Tibial nerve (tissue), 4 donors: Measurements from ENCODE around the gene AIG1. TPM values are rescaled to one million over a fixed set of nuclear protein-coding genes. Genes with fewer than 3 reads are reported as not detected.
A peak's percentile ranks its signal among the peaks of the same experiment; 100 is the strongest.

Source experiments
- DNase-seq, 2 donors: peaks; one replicate each; pipeline ENCODE4 v3.0.0-alpha.2; 2019; ENCODE audit warnings: low spot score in 2 of 2
- H3K27ac ChIP-seq, 4 donors: fragments of 200-600 bp; sonication (generic) in 3 of 4; one replicate each; pipeline ENCODE4 v1.5.1; 2017 to 2019; ENCODE audit warnings: mild to moderate bottlenecking in 1 of 4
- H3K27me3 ChIP-seq, 2 donors: fragments of 200-600 bp; sonication (generic) in 1 of 2; one replicate each; pipeline versions ENCODE4 v1.5.1 to v1.6.0; 2017 to 2019
- H3K36me3 ChIP-seq, 3 donors: fragments of 200-600 bp; sonication (generic); one replicate each; pipeline ENCODE4 v1.5.1; 2018 to 2019
- H3K4me1 ChIP-seq, 4 donors: fragments of 200-600 bp; sonication (generic) in 3 of 4; one replicate each; pipeline ENCODE4 v1.5.1; 2017 to 2019
- H3K4me3 ChIP-seq, 4 donors: fragments of 200-600 bp; sonication (generic) in 3 of 4; one replicate each; pipeline ENCODE4 v1.5.1; 2017 to 2019; ENCODE audit warnings: mild to moderate bottlenecking in 1 of 4, moderate library complexity in 1 of 4
- H3K9me3 ChIP-seq, 4 donors: fragments of 200-600 bp; sonication (generic) in 3 of 4; one replicate each; pipeline ENCODE4 v1.5.1; 2017 to 2019
- EP300 ChIP-seq, 2 donors: sonication (generic); formaldehyde crosslinking; IDR thresholded peaks; one replicate each; pipeline ENCODE4 v1.6.1; 2017; ENCODE audit warnings: antibody characterized with exemption in 2 of 2, mild to moderate bottlenecking in 1 of 2
- POLR2A ChIP-seq, 2 donors: fragments of 450-650 bp; IDR thresholded peaks; one replicate each; pipeline ENCODE4 v1.6.1; 2017; ENCODE audit warnings: antibody characterized with exemption in 2 of 2, mild to moderate bottlenecking in 2 of 2, moderate library complexity in 2 of 2
- WGBS, 2 donors: methylation state at CpG; one replicate each; pipeline ENCODE4 v1.1.5; 2018; 5-methylcytosine and 5-hydroxymethylcytosine counted together
- total RNA-seq, 4 donors: library from RNA; depleted of rRNA; stranded (reverse); fragments of >200 nt; gene quantifications; one replicate each; pipeline ENCODE4 v1.1.0, GENCODE V29; 2016
- TF ChIP-seq, protein P1 (sequence below), 5 experiments: fragments of 200-600 bp in 3 of 5; fragments of 450-650 bp in 2 of 5; sonication (generic) in 3 of 5; IDR thresholded peaks; one replicate each; pipeline ENCODE4 v1.5.1; 2016 to 2019; ENCODE audit warnings: antibody characterized with exemption in 5 of 5, mild to moderate bottlenecking in 3 of 5, moderate library complexity in 2 of 5

The AIG1 gene
- total RNA-seq, 4 donors from 2014 or later = 18.2 to 23.9 (median 22.2) TPM

- H3K36me3 ChIP-seq = no peaks in the 10 kb centered on the region
- no peaks in the 10 kb centered on the region for H3K9me3 ChIP-seq
- no peaks in the 10 kb centered on the region for H3K27me3 ChIP-seq
- no peak for DNase-seq
- no peak overlapping the region for H3K4me3 ChIP-seq
- peaks cover 0 to 22% (median 0%) of the 10 kb centered on the region in 4 donors for H3K4me1 ChIP-seq
- WGBS, 2 donors = 87 to 93% methylated on average over 6 of the region's 6 CpGs
- no peak overlapping the region for H3K27ac ChIP-seq
- TF ChIP-seq EP300 (IDR thresholded peaks at IDR 0.05) (no peak), POLR2A (IDR thresholded peaks at IDR 0.05) (no peak)
- TF ChIP-seq, protein P1, sequence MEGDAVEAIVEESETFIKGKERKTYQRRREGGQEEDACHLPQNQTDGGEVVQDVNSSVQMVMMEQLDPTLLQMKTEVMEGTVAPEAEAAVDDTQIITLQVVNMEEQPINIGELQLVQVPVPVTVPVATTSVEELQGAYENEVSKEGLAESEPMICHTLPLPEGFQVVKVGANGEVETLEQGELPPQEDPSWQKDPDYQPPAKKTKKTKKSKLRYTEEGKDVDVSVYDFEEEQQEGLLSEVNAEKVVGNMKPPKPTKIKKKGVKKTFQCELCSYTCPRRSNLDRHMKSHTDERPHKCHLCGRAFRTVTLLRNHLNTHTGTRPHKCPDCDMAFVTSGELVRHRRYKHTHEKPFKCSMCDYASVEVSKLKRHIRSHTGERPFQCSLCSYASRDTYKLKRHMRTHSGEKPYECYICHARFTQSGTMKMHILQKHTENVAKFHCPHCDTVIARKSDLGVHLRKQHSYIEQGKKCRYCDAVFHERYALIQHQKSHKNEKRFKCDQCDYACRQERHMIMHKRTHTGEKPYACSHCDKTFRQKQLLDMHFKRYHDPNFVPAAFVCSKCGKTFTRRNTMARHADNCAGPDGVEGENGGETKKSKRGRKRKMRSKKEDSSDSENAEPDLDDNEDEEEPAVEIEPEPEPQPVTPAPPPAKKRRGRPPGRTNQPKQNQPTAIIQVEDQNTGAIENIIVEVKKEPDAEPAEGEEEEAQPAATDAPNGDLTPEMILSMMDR (IDR thresholded peaks at IDR 0.05) = no peak
Measured at GRCh38 chr6:143097224-143097795, 36.6 kb downstream of the AIG1 start.

GRCh38 chr6:143098054-143098671 is 37.5 kb downstream of the AIG1 start:
- DNase-seq = no peak
- Histone ChIP-seq H3K27me3 (no peaks in the 10 kb centered on the region), H3K36me3 (no peaks in the 10 kb centered on the region), H3K4me3 (no peak overlapping the region), H3K4me1 (peaks cover 0 to 22% (median 0%) of the 10 kb centered on the region in 4 donors), H3K27ac (no peak overlapping the region), H3K9me3 (no peaks in the 10 kb centered on the region)
- WGBS, 2 donors = 79 to 86% methylated on average over 2 of the region's 2 CpGs
- TF ChIP-seq, protein P1 (IDR thresholded peaks at IDR 0.05) = no peak
- TF ChIP-seq POLR2A (IDR thresholded peaks at IDR 0.05) = no peak
- peak in 1 of 2 donors; percentile 47 for TF ChIP-seq EP300 (IDR thresholded peaks at IDR 0.05)

DNA sequence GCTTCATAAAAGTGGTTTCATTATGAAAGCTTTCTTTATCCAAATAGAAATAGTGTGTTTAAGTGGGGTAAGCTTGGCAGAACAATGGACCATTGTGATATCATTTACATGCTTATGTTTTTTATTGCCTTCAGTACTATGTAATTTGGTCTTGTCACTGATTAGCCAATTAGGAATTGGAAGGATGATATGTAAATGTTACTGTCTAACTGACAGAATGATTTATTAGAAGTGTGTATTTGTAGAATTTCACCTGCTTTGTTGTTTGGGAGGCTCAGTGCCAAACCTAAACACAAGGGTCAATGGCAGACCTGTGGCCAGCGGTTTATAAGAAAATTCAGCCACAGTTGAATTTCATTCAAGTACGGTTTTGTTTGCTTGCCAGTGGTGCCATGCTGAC is 39.0 kb downstream of the AIG1 start:
- WGBS, 2 donors = 45 to 49% methylated on average over 2 of the region's 2 CpGs
- H3K27ac ChIP-seq = no peak overlapping the region
- TF ChIP-seq EP300 (IDR thresholded peaks at IDR 0.05) = no peak
- TF ChIP-seq, protein P1 (IDR thresholded peaks at IDR 0.05) = no peak
- no peak for TF ChIP-seq POLR2A (IDR thresholded peaks at IDR 0.05)
- peaks cover 0 to 22% (median 0%) of the 10 kb centered on the region in 4 donors for H3K4me1 ChIP-seq
- no peak overlapping the region for H3K4me3 ChIP-seq
- H3K36me3 ChIP-seq = no peaks in the 10 kb centered on the region
- DNase-seq = no peak
- H3K27me3 ChIP-seq = no peaks in the 10 kb centered on the region
- H3K9me3 ChIP-seq = no peaks in the 10 kb centered on the region

DNA sequence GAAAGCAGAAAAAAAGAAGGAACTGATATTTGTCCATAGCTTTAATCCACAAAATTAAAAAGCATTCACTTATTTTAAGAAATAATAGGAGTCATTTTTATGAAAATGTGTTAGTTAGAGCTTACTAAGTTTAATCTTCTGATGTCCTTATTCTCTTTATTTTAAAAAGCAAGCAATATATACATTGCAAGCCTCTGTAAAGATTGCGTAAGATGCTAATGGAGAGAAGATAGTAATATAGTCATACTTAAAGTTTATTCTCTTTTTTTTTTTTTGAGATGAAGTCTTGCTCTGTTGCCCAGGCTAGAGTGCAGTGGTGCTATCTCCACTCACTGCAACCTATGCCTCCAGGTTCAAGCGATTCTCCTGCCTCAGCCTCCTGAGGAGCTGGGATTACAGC is 39.7 kb downstream of the AIG1 start:
- H3K27ac ChIP-seq = no peak overlapping the region
- no peak overlapping the region for H3K4me3 ChIP-seq
- no peak for TF ChIP-seq POLR2A (IDR thresholded peaks at IDR 0.05)
- TF ChIP-seq EP300 (IDR thresholded peaks at IDR 0.05) = no peak
- TF ChIP-seq, protein P1 (IDR thresholded peaks at IDR 0.05) = no peak
- DNase-seq = no peak
- H3K36me3 ChIP-seq = no peaks in the 10 kb centered on the region
- WGBS, 2 donors = 98 to 100% methylated on average over 2 of the region's 2 CpGs
- H3K9me3 ChIP-seq = no peaks in the 10 kb centered on the region
- H3K4me1 ChIP-seq = peaks cover 0 to 22% (median 0%) of the 10 kb centered on the region in 4 donors
- no peaks in the 10 kb centered on the region for H3K27me3 ChIP-seq

GRCh38 chr6:143103916-143104315 is 43.2 kb downstream of the AIG1 start:
- 78 to 79% methylated on average over 1 of the region's 1 CpG for WGBS, 2 donors

More at GRCh38 chr6:143103916-143104315, 43.2 kb downstream of the AIG1 start:
- DNase-seq = no peak
- H3K4me1 ChIP-seq = peaks cover 0 to 11% (median 0%) of the 10 kb centered on the region in 4 donors
- H3K4me3 ChIP-seq = no peak overlapping the region
- no peaks in the 10 kb centered on the region for H3K27me3 ChIP-seq
- H3K36me3 ChIP-seq = no peaks in the 10 kb centered on the region
- no peak overlapping the region for H3K27ac ChIP-seq
- TF ChIP-seq, protein P1 (IDR thresholded peaks at IDR 0.05) = no peak
- no peak for TF ChIP-seq EP300 (IDR thresholded peaks at IDR 0.05)
- no peak for TF ChIP-seq POLR2A (IDR thresholded peaks at IDR 0.05)
- H3K9me3 ChIP-seq = no peaks in the 10 kb centered on the region
